ENCODE results near the gene HTD2. TPM values are rescaled to one million over a fixed set of nuclear protein-coding genes. Genes with fewer than 3 reads are reported as not detected.

The HTD2 gene
- total and polyA plus RNA-seq, 2 of the 4 experiments (the other 2 are of a cell fraction): 6.4 to 13.3 TPM

GRCh38 chr3:58296269-58296668, 10.1 kb upstream of the HTD2 start:
- in situ Hi-C loops (cut with MboI; ENCODE audit: low sequenced_read_pairs): no loop called here

More at GRCh38 chr3:58296269-58296668, 10.1 kb upstream of the HTD2 start:
- no peak overlapping the region for H3K27ac ChIP-seq (ENCODE audit: insufficient read depth, low read length)
- no peak overlapping the region for H2BK120ac ChIP-seq (ENCODE audit: low read depth, low read length)
- TF ChIP-seq MAFK (IDR thresholded peaks at IDR 0.05; ENCODE audit: low read depth, low read length): no peak
- no peak for TF ChIP-seq MAZ (IDR thresholded peaks at IDR 0.05; ENCODE audit: borderline replicate concordance, low read depth, low read length)
- no peak for TF ChIP-seq NFE2L2 (IDR thresholded peaks at IDR 0.05; ENCODE audit: low read depth, low read length)
- no peak for TF ChIP-seq CHD1 (IDR thresholded peaks at IDR 0.05; ENCODE audit: low read depth, low read length)
- TF ChIP-seq CEBPB (IDR thresholded peaks at IDR 0.05; ENCODE audit: low read depth, low read length): no peak
- TF ChIP-seq CTCF (conservative IDR thresholded peaks at IDR 0.05; ENCODE audit: low read depth, low read length): no peak
- no peak for TF ChIP-seq POLR2A (IDR thresholded peaks at IDR 0.05; ENCODE audit: low read depth, low read length)
- TF ChIP-seq FOS (IDR thresholded peaks at IDR 0.05; ENCODE audit: low read depth, low read length): no peak
- TF ChIP-seq ELK1 (IDR thresholded peaks at IDR 0.05; ENCODE audit: borderline replicate concordance, low read depth, low read length): no peak
- no peak for TF ChIP-seq SMC3 (IDR thresholded peaks at IDR 0.05; ENCODE audit: low read depth, low read length)
- TF ChIP-seq MXI1 (IDR thresholded peaks at IDR 0.05; ENCODE audit: borderline replicate concordance, low read depth, low read length): no peak
- no peak for TF ChIP-seq RCOR1 (IDR thresholded peaks at IDR 0.05; ENCODE audit: insufficient replicate concordance, low read length)
- no peak for TF ChIP-seq RAD21 (IDR thresholded peaks at IDR 0.05; ENCODE audit: low read length)
- TF ChIP-seq BHLHE40 (IDR thresholded peaks at IDR 0.05; ENCODE audit: low read depth, low read length): no peak
- no peak for TF ChIP-seq USF2 (IDR thresholded peaks at IDR 0.05; ENCODE audit: low read depth, low read length)
- CTCF ChIA-PET: interaction anchor here (0.5 kb wide), 1 partner anchor 267 kb away, joined by 3 read pairs; no protein-coding TSS in a partner anchor
- intact Hi-C loops (cut with micrococcal nuclease): loop anchor here (5.0 kb wide), 1 partner anchor 429 kb away; no protein-coding TSS in a partner anchor
- BruUV-seq (replicated peaks): no TSS peak
- no peaks in the 10 kb centered on the region for H3K4me1 ChIP-seq (ENCODE audit: control insufficient read depth, insufficient read depth, low read length)
- peaks cover 11% of the 10 kb centered on the region; the same call in 1 of the 2 replicates for H3K27me3 ChIP-seq (ENCODE audit: control insufficient read depth, insufficient read depth, low read length)
- no peak overlapping the region for H3K4me2 ChIP-seq (ENCODE audit: low read depth, low read length)
- peaks cover 4% of the 10 kb centered on the region for H3K9me3 ChIP-seq (ENCODE audit: control insufficient read depth, insufficient read depth, low read length)
- H4K20me1 ChIP-seq (ENCODE audit: insufficient read depth, low read length): no peaks in the 10 kb centered on the region
- no peak for DNase-seq
- H4K91ac ChIP-seq (ENCODE audit: insufficient read depth, low read depth, low read length): no peak overlapping the region
- H3K4me3 ChIP-seq (ENCODE audit: insufficient read depth, low read depth, low read length): no peak overlapping the region
- no peak overlapping the region for H3K4ac ChIP-seq (ENCODE audit: low read depth, low read length)
- no peak overlapping the region for H2AFZ ChIP-seq (replicated peaks; ENCODE audit: low read length, poor library complexity)
- H2BK20ac ChIP-seq (ENCODE audit: low read depth, low read length): no peak overlapping the region
- H4K5ac ChIP-seq (ENCODE audit: low read depth, low read length): no peak overlapping the region
- no peak overlapping the region for H2BK5ac ChIP-seq (ENCODE audit: low read depth, low read length, poor library complexity, severe bottlenecking)
- no peak overlapping the region for H3K14ac ChIP-seq (replicated peaks; ENCODE audit: low read depth, low read length)
- no peak overlapping the region for H4K8ac ChIP-seq (ENCODE audit: low read depth in 2 of 2, low read length in 2 of 2)
- H3K23ac ChIP-seq (ENCODE audit: low read depth, low read length): no peak overlapping the region
- POLR2A ChIA-PET (ENCODE audit: unreplicated experiment): no interaction called here
- dilution Hi-C loops (cut with HindIII; ENCODE audit: low sequenced_read_pairs, unreplicated experiment): no loop called here
- no CpG with 5 or more reads among the region's 5 CpGs for WGBS, 2 experiments (ENCODE audit: extremely low coverage in 2 of 2, insufficient read length in 1 of 2)
- H2AK9ac ChIP-seq (replicated peaks; ENCODE audit: low read depth, low read length, poor library complexity): no peak overlapping the region
- no peak overlapping the region for H2BK15ac ChIP-seq (ENCODE audit: low read depth, low read length)
- no peaks in the 10 kb centered on the region; the same call in 1 of the 2 replicates for H3K9me1 ChIP-seq (ENCODE audit: insufficient read depth, low read length)
- no peak overlapping the region for H3K56ac ChIP-seq (ENCODE audit: extremely low read depth, insufficient read depth, low read length)
- H3K18ac ChIP-seq (ENCODE audit: low read depth, low read length): no peak overlapping the region
- H3K9ac ChIP-seq (ENCODE audit: low read depth, low read length): no peak overlapping the region
- no peak for ATAC-seq (ENCODE audit: low read depth)
- no peaks in the 10 kb centered on the region for H3K79me1 ChIP-seq (ENCODE audit: low read depth in 1 of 2, low read length in 2 of 2)
- peaks cover 3% of the 10 kb centered on the region; the same call in 1 of the 2 replicates for H3K36me3 ChIP-seq (ENCODE audit: control insufficient read depth, insufficient read depth, low read length)
- H2AK5ac ChIP-seq (ENCODE audit: low read depth, low read length): no peak overlapping the region

Data from IMR-90 (cell line).